A549 (cell line): ENCODE data around the gene RAB17. TPM values are rescaled to one million over a fixed set of nuclear protein-coding genes. Genes with fewer than 3 reads are reported as not detected.

ENCODE experiments used
- ATAC-seq, 2 experiments: fragments of 200-7000 bp in 1 of 2; fragments of >200 bp in 1 of 2; cut with Nextera tagmentation in 1 of 2; cut with Tn5 transposase in 1 of 2; 3 replicates each; pipeline versions ENCODE4 v1.8.0 to v1.9.1; 2018 to 2020; ENCODE audit warnings: mild to moderate bottlenecking in 1 of 2, moderate library complexity in 1 of 2
- CTCF ChIA-PET: fragments of 300-600 bp; sonication (Branson Sonifier 250); formaldehyde crosslinking; extraction: SDS; loops from one replicate; lab custom pipeline; 2021; ENCODE audit warnings: antibody characterized with exemption, inconsistent platforms; lab: Yijun Ruan, JAX
- POLR2A ChIA-PET: fragments of 350-600 bp; formaldehyde crosslinking; extraction: SDS; loops from one replicate; lab custom pipeline; 2021; ENCODE audit warnings: antibody characterized with exemption, inconsistent platforms; lab: Yijun Ruan, JAX
- DNase-seq, 2 experiments: peaks; one replicate each; pipeline versions ENCODE4 v3.0.0 to v3.0.0-alpha.2; 2011 to 2016; ENCODE audit warnings: low read depth in 1 of 2, low spot score in 1 of 2
- FAIRE-seq: peaks from 2 replicates; lab custom pipeline; 2011; peaks lifted over from hg19 to GRCh38; lab: Jason Lieb, UNC
- H3K27ac ChIP-seq, 2 experiments: fragments of >200 bp; sonication (Bioruptor Twin); formaldehyde crosslinking; 3 replicates each; pipeline ENCODE4 v1.5.1; 2016 to 2017
- H3K4me1 ChIP-seq: fragments of >200 bp; sonication (Bioruptor Twin); formaldehyde crosslinking; 3 replicates; pipeline ENCODE4 v1.6.1; 2016
- H3K4me2 ChIP-seq: fragments of >200 bp; sonication (Bioruptor Twin); formaldehyde crosslinking; 3 replicates; pipeline ENCODE4 v1.6.1; 2016
- H3K4me3 ChIP-seq: fragments of >200 bp; sonication (Bioruptor Twin); formaldehyde crosslinking; 3 replicates; pipeline ENCODE4 v1.5.1; 2016
- H3K9me3 ChIP-seq: fragments of >200 bp; sonication (Bioruptor Twin); formaldehyde crosslinking; 3 replicates; pipeline ENCODE4 v1.6.1; 2016
- ATOH8 ChIP-seq: fragments of 250-450 bp; sonication (Bioruptor Pico); IDR thresholded peaks from 2 replicates; pipeline ENCODE4 v1.5.0; 2020; ENCODE audit warnings: low read depth, mild to moderate bottlenecking, moderate library complexity
- CEBPB ChIP-seq, 2 experiments: fragments of >200 bp in 1 of 2; sonication (Bioruptor Twin) in 1 of 2; formaldehyde crosslinking in 1 of 2; IDR thresholded peaks; 2 replicates each; pipeline ENCODE4 v1.6.1; 2012 to 2016
- ESRRA ChIP-seq: fragments of 150-350 bp; IDR thresholded peaks from 2 replicates; pipeline ENCODE4 v1.6.1; 2014; ENCODE audit warnings: mild to moderate bottlenecking, low read length, borderline replicate concordance
- GATA3 ChIP-seq: IDR thresholded peaks from 2 replicates; pipeline ENCODE4 v1.6.1; 2012; ENCODE audit warnings: borderline replicate concordance
- HES2 ChIP-seq: fragments of >200 bp; sonication (Bioruptor Twin); formaldehyde crosslinking; IDR thresholded peaks from 2 replicates; pipeline ENCODE4 v1.6.1; 2016
- HEYL ChIP-seq: fragments of 250-450 bp; sonication (Bioruptor Pico); IDR thresholded peaks from 2 replicates; pipeline ENCODE4 v1.8.0; 2021; ENCODE audit warnings: mild to moderate bottlenecking, moderate library complexity
- HOXB5 ChIP-seq: fragments of 250-450 bp; sonication (Bioruptor Pico); IDR thresholded peaks from 2 replicates; pipeline ENCODE4 v1.5.0; 2020; ENCODE audit warnings: mild to moderate bottlenecking, moderate library complexity
- MAFK ChIP-seq: fragments of 450-650 bp; IDR thresholded peaks from 2 replicates; pipeline ENCODE4 v1.6.1; 2014; ENCODE audit not compliant: partially characterized antibody
- MAX ChIP-seq: IDR thresholded peaks from 2 replicates; pipeline ENCODE4 v1.6.1; 2012
- MYC ChIP-seq: IDR thresholded peaks from 2 replicates; pipeline ENCODE4 v1.6.1; 2012; ENCODE audit warnings: mild to moderate bottlenecking, inconsistent platforms, low read length, improper control_type of control experiment, borderline replicate concordance
- PBX3 ChIP-seq: IDR thresholded peaks from 2 replicates; pipeline ENCODE4 v1.6.1; 2012
- POLR2AphosphoS2 ChIP-seq: conservative IDR thresholded peaks from 2 replicates; pipeline ENCODE4 v1.6.1; 2012; ENCODE audit warnings: low read length, improper control_type of control experiment, inconsistent platforms
- RAD21 ChIP-seq, 2 experiments: fragments of >200 bp in 1 of 2; sonication (Bioruptor Twin) in 1 of 2; formaldehyde crosslinking in 1 of 2; IDR thresholded peaks in 1 of 2; conservative IDR thresholded peaks in 1 of 2; 2 replicates in 1 of 2; 3 replicates in 1 of 2; pipeline ENCODE4 v1.6.1; 2012 to 2018; ENCODE audit warnings: inconsistent platforms in 1 of 2
- REST ChIP-seq: fragments of 200-600 bp; sonication (generic); IDR thresholded peaks from 2 replicates; pipeline ENCODE4 v1.6.1; 2016; ENCODE audit warnings: antibody characterized with exemption, mild to moderate bottlenecking, moderate library complexity
- RFX5 ChIP-seq: fragments of 450-650 bp; IDR thresholded peaks from 2 replicates; pipeline ENCODE4 v1.7.1; 2014; ENCODE audit warnings: antibody characterized with exemption, mild to moderate bottlenecking, moderate library complexity
- RNF2 ChIP-seq: fragments of 200-600 bp; sonication (generic); IDR thresholded peaks from 2 replicates; pipeline ENCODE4 v1.6.1; 2016; ENCODE audit warnings: low read depth, mild to moderate bottlenecking, antibody characterized with exemption, moderate library complexity, borderline replicate concordance
- TP53 ChIP-seq: fragments of 250-450 bp; sonication (Bioruptor Pico); IDR thresholded peaks from 2 replicates; pipeline ENCODE4 v1.5.0; 2021; ENCODE audit warnings: mild to moderate bottlenecking, moderate library complexity
- WGBS: methylation state at CpG from one replicate; pipeline ENCODE4 v1.1.6; 2017; ENCODE audit errors: missing lambda C conversion rate; 5-methylcytosine and 5-hydroxymethylcytosine counted together
- polyA plus RNA-seq, 4 experiments: library from polyadenylated mRNA; depleted of rRNA in 3 of 4; stranded (reverse); fragments of >200 nt; fragmentation: RNase III in 1 of 4; extraction: RNeasy Plus Mini Kit Qiagen cat#74134 plus additional on column Dnase treatment in 1 of 4; gene quantifications; 2 replicates in 3 of 4; 3 replicates in 1 of 4; pipeline ENCODE4 v1.2.3, GENCODE V29; 2011 to 2017

Gene RAB17
- polyA plus RNA-seq, 2 of the 4 experiments (the other 2 are of a cell fraction) = 0.44 to 2.2 TPM

- Histone ChIP-seq H3K4me1 (peaks cover 7% of the 10 kb centered on the region; the same call in 1 of the 3 replicates), H3K9me3 (no peaks in the 10 kb centered on the region), H3K4me3 (no peak overlapping the region), H3K27ac (no peak overlapping the region), H3K4me2 (no peak overlapping the region)
- no peak for TF ChIP-seq HOXB5
- TF ChIP-seq REST = peak; percentile 84
- ChIA-PET POLR2A (no interaction called here), CTCF (interaction anchor here (1.0 to 3.5 kb wide), 5 partner anchors 8 to 142 kb away, joined by 3 to 36 read pairs (median 3); no protein-coding TSS in a partner anchor)
- FAIRE-seq = no peak
- WGBS = 31% methylated on average over 5 of the region's 14 CpGs
- peak; percentile 20 to 41; a peak in 4 of 6 replicates for ATAC-seq
- DNase-seq = no peak
Observed at GRCh38 chr2:237563816-237564215, 26.7 kb downstream of the RAB17 start.

- Histone ChIP-seq H3K9me3 (no peaks in the 10 kb centered on the region), H3K4me1 (peaks cover 11% of the 10 kb centered on the region; the same call in 1 of the 3 replicates), H3K27ac (no peak overlapping the region), H3K4me3 (no peak overlapping the region), H3K4me2 (no peak overlapping the region)
- TF ChIP-seq HOXB5 = no peak
- TF ChIP-seq POLR2AphosphoS2 = peak; percentile 85; the same call in 1 of the 2 replicates
- ChIA-PET POLR2A (interaction anchor here (0.7 kb wide), 1 partner anchor 49 kb away, joined by 3 read pairs; no protein-coding TSS in a partner anchor), CTCF (interaction anchor here (1.0 to 3.5 kb wide), 4 partner anchors 10 to 407 kb away, joined by 4 to 36 read pairs (median 8); no protein-coding TSS in a partner anchor)
- 84% methylated on average over 7 of the region's 7 CpGs for WGBS
- FAIRE-seq = no peak
- peak; percentile 11; a peak in 3 of 6 replicates for ATAC-seq
- peak in 1 of 2 experiments; percentile 45 for DNase-seq
Observed at GRCh38 chr2:237561221-237561620, 29.3 kb downstream of the RAB17 start.

GRCh38 chr2:237558961-237559641 is 31.4 kb downstream of the RAB17 start:
- DNase-seq = peak in 1 of 2 experiments; percentile 43
- CTCF ChIA-PET = interaction anchor here (1.0 to 6.5 kb wide), 5 partner anchors 12 to 473 kb away, joined by 3 to 45 read pairs (median 4); partner anchors contain the start of gene COPS8
- H3K27ac ChIP-seq = peak overlapping the region in 1 of 2 experiments; percentile 40; a peak in 1 of 6 replicates
- H3K4me1 ChIP-seq = peaks cover 11% of the 10 kb centered on the region; the same call in 1 of the 3 replicates
- peaks cover 18% of the 10 kb centered on the region for H3K9me3 ChIP-seq
- ATAC-seq = peak; percentile 5 to 9; a peak in 4 of 6 replicates
- 71% methylated on average over 22 of the region's 22 CpGs for WGBS
- H3K4me2 ChIP-seq = no peak overlapping the region
- POLR2A ChIA-PET = interaction anchor here (1.1 kb wide), 1 partner anchor 474 kb away, joined by 3 read pairs; the partner anchor contains the start of gene COPS8
- no peak for FAIRE-seq
- TF ChIP-seq HOXB5 (no peak), TP53 (CRISPR knock-in tag) (no peak), RAD21 (conservative IDR thresholded peaks at IDR 0.05 in 1 of 2, IDR thresholded peaks at IDR 0.05 in 1 of 2) (no peak), POLR2AphosphoS2 (0 out of 2 replicates have a peak, but pooled peaks have one; percentile 33), CEBPB (IDR thresholded peaks at IDR 0.05) (no peak), MYC (no peak), RNF2 (no peak), MAX (no peak), MAFK (peak; percentile 92), RFX5 (no peak), GATA3 (no peak)
- TF ChIP-seq, all 56 proteins: peak for 2
- no peak overlapping the region for H3K4me3 ChIP-seq

- TF ChIP-seq ATOH8 (CRISPR knock-in tag) (no peak), MYC (no peak), ESRRA (no peak), HOXB5 (no peak), MAFK (no peak), PBX3 (no peak), HES2 (no peak), HEYL (CRISPR knock-in tag) (no peak)
- TF ChIP-seq, all 56 proteins: peak for 0
- WGBS = 65% methylated on average over 4 of the region's 4 CpGs
- Histone ChIP-seq H3K4me3 (no peak overlapping the region), H3K4me1 (peaks cover 11% of the 10 kb centered on the region; the same call in 1 of the 3 replicates), H3K4me2 (no peak overlapping the region), H3K27ac (no peak overlapping the region), H3K9me3 (peaks cover 24% of the 10 kb centered on the region)
- FAIRE-seq (no peak), ATAC-seq (no peak), DNase-seq (no peak)
- ChIA-PET POLR2A (no interaction called here), CTCF (interaction anchor here (1.0 to 6.5 kb wide), 7 partner anchors 9 to 436 kb away, joined by 3 to 45 read pairs (median 4); partner anchors contain the start of gene PRLH)
Observed at GRCh38 chr2:237557633-237558015, 32.9 kb downstream of the RAB17 start.
